C4-2B (cell line): ENCODE measurements around the gene R3HCC1L.

Source experiments
- ZFX ChIP-seq: fragments of 450-650 bp; IDR thresholded peaks from 2 replicates; pipeline ENCODE4 v1.6.1; 2017
- TF ChIP-seq, protein P1 (sequence below): fragments of 450-650 bp; conservative IDR thresholded peaks from 2 replicates; pipeline ENCODE4 v1.5.1; 2017; ENCODE audit warnings: mild to moderate bottlenecking

DNA sequence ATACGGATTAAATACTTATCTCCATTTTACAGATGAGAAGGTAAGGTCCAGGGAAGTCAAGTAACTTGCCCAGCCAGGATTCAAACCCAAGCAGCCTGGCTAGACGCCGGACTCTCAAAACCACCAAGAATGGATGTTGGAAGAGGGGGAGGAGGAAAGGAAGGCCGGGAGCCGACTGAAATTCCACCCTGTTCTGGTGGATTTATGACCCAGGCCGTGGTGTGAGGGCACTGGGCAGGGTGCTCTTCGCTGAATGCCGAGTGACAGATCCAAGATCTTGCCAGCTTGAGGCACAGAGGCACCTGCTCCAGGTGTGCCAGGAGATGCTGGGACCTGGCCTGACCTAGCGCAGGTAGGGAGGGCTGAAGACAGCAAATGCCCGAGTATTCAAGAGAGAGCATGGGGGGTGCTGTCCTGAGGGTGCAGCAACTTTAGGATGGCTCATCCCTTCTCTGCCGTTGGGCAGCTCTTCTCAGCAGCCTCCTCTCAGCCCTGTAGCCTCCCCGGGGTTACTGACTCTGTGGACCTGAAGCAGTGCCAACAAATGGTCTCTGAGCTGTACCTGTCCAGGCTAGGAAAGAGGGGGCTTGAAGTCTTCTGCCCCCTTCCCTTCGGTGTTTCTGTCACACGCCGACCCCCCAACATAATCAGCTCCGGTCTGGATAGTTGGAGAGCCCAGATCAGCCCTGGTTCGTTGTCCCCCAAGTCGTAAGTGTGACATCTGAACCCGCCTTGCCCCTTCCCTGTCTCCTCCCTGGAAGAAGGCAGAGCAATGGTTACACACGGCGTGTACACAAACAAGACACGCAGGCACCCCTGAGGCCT lies 132.8 kb downstream of the R3HCC1L start:
- TF ChIP-seq, protein P1, sequence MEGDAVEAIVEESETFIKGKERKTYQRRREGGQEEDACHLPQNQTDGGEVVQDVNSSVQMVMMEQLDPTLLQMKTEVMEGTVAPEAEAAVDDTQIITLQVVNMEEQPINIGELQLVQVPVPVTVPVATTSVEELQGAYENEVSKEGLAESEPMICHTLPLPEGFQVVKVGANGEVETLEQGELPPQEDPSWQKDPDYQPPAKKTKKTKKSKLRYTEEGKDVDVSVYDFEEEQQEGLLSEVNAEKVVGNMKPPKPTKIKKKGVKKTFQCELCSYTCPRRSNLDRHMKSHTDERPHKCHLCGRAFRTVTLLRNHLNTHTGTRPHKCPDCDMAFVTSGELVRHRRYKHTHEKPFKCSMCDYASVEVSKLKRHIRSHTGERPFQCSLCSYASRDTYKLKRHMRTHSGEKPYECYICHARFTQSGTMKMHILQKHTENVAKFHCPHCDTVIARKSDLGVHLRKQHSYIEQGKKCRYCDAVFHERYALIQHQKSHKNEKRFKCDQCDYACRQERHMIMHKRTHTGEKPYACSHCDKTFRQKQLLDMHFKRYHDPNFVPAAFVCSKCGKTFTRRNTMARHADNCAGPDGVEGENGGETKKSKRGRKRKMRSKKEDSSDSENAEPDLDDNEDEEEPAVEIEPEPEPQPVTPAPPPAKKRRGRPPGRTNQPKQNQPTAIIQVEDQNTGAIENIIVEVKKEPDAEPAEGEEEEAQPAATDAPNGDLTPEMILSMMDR = no peak
- TF ChIP-seq ZFX = no peak
